ENCODE measurements around the gene NPLOC4.

DNA sequence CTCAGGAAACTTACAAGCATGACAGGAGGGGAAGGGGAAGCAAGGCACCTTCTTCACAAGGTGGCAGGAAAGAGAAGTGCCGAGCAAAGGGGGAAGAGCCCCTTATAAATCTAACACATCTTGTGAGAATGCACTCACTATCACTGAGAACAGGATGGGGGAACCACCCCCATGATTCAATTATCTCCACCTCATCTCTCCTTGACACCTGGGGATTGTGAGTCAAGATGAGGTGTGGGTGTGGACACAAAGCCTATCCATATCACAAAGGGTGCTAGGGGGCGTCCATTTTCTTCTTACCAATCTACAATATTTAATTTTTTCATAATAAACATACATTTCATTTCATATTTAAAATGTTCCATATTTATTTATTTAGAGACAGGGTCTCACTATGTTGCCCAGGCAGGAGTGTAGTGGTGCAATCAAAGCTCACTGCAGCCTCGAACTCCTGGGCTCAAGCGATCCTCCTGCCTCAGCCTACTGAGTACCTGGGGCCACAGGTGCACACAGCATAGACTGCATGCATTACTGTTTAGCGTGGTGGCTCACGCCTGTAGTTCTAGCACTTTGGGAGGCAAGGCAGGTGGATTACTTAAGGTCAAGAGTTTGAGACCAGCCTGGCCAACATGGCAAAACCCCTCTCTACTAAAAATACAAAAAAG, 58.2 kb downstream of the NPLOC4 start:
- no peak for TF ChIP-seq EP300 (IDR thresholded peaks at IDR 0.05)
- TF ChIP-seq, protein P1, sequence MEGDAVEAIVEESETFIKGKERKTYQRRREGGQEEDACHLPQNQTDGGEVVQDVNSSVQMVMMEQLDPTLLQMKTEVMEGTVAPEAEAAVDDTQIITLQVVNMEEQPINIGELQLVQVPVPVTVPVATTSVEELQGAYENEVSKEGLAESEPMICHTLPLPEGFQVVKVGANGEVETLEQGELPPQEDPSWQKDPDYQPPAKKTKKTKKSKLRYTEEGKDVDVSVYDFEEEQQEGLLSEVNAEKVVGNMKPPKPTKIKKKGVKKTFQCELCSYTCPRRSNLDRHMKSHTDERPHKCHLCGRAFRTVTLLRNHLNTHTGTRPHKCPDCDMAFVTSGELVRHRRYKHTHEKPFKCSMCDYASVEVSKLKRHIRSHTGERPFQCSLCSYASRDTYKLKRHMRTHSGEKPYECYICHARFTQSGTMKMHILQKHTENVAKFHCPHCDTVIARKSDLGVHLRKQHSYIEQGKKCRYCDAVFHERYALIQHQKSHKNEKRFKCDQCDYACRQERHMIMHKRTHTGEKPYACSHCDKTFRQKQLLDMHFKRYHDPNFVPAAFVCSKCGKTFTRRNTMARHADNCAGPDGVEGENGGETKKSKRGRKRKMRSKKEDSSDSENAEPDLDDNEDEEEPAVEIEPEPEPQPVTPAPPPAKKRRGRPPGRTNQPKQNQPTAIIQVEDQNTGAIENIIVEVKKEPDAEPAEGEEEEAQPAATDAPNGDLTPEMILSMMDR (IDR thresholded peaks at IDR 0.05), result no peak

Measured in stomach (tissue), 4 donors.